ENCODE results near the gene MRAS. TPM values are rescaled to one million over a fixed set of nuclear protein-coding genes. Genes with fewer than 3 reads are reported as not detected.

MRAS gene
- total and polyA plus RNA-seq, 5 experiments from 2014 or later: 0.13 TPM; not detected in 4

DNA sequence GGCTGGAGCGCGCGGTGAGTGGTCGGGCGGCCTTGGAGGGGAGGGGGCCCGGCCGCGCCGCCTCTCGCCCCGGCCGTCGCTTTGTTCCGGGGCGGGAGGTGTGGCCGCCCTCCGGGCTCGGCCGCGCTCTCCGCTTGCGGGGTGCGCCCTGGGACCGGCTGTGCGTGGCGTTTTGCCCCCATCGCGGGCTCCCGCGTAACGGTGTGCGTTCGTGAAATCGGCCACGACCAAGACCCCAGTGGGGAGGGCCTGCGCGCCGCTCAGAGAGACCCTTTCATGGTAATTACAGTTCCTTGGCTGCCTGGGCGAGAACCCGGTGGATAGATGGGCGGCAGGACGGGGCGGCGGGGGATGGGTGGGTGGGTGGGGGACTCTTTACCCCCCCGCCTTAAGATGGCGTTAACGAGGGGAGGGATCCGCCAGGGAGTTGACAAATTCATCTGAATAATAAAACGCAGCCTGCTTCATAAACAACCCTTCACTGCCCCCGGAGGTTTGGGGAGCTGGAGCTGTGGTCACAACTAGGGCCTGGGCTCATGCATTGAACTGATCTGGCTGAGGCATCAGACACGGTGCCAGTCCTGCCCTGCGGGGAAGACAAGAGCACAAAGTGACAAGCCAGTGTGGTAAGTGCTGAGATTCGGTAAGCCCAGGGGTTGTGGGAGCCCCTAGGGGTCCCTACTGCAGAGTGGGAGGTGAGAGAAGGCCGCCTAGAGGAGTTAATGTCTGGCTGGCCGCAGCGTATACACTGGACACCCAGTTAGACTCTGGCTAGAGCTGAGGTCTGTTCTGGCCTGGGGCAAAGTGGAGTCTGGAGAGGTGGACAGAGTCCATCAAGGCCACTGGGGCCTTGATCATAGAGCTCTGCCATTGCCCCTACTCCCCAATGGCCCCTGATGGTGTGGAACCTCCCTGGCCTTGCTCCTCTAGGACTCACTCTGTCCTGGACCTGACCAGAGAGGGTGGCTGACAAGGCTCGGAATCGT lies 668 bp downstream of the MRAS start:
- H3K36me3 Mint-ChIP-seq: peaks cover 0 to 4% (median 0%) of the 10 kb centered on the region in 3 donors

GRCh38 chr3:138349926-138350665 lies 1.7 kb downstream of the MRAS start:
- H3K27ac Mint-ChIP-seq: peak overlapping the region in 1 of 10 donors; percentile 59
- H3K36me3 Mint-ChIP-seq: peaks cover 0 to 4% (median 0%) of the 10 kb centered on the region in 3 donors
- no peak for ATAC-seq
- POLR2A ChIA-PET: interaction anchor here (0.5 kb wide), 1 partner anchor 240 kb away, joined by 3 read pairs; no protein-coding TSS in a partner anchor
- H3K4me3 Mint-ChIP-seq: peak overlapping the region in 3 of 10 donors; percentile 29 to 70 (median 53)
- peaks cover 20 to 40% (median 30%) of the 10 kb centered on the region in 5 donors for H3K27me3 Mint-ChIP-seq
- peak in 1 of 10 donors; percentile 35 for DNase-seq
- H3K9me3 Mint-ChIP-seq: peaks cover 0 to 1% (median 0%) of the 10 kb centered on the region in 9 donors
- H3K4me1 Mint-ChIP-seq: peaks cover 4 to 13% (median 8%) of the 10 kb centered on the region in 4 donors

More for the DNA sequence above, 668 bp downstream of the MRAS start:
- H3K27ac Mint-ChIP-seq: no peak overlapping the region
- peaks cover 4 to 13% (median 8%) of the 10 kb centered on the region in 4 donors for H3K4me1 Mint-ChIP-seq
- peak in 1 of 10 donors; percentile 50 for DNase-seq
- peaks cover 20 to 44% (median 27%) of the 10 kb centered on the region in 5 donors for H3K27me3 Mint-ChIP-seq
- ATAC-seq: peak in 1 of 2 donors; percentile 33
- peak overlapping the region; percentile 33 to 96 (median 68) for H3K4me3 Mint-ChIP-seq
- POLR2A ChIA-PET: interaction anchor here (0.5 kb wide), 1 partner anchor 241 kb away, joined by 3 read pairs; no protein-coding TSS in a partner anchor
- H3K9me3 Mint-ChIP-seq: peaks cover 0 to 1% (median 0%) of the 10 kb centered on the region in 9 donors

- POLR2A ChIA-PET: no interaction called here
- peaks cover 4 to 13% (median 8%) of the 10 kb centered on the region in 4 donors for H3K4me1 Mint-ChIP-seq
Measured at GRCh38 chr3:138351151-138351550, 2.8 kb downstream of the MRAS start.

GRCh38 chr3:138351916-138352550 lies 3.7 kb downstream of the MRAS start:
- peaks cover 4 to 11% (median 7%) of the 10 kb centered on the region in 4 donors for H3K4me1 Mint-ChIP-seq
- H3K36me3 Mint-ChIP-seq: peaks cover 0 to 4% (median 0%) of the 10 kb centered on the region in 3 donors
- DNase-seq: no peak
- no peak overlapping the region for H3K27ac Mint-ChIP-seq
- no peak overlapping the region for H3K4me3 Mint-ChIP-seq
- no peak for ATAC-seq
- peaks cover 9 to 24% (median 13%) of the 10 kb centered on the region in 5 donors for H3K27me3 Mint-ChIP-seq
- H3K9me3 Mint-ChIP-seq: peaks cover 0 to 1% (median 0%) of the 10 kb centered on the region in 9 donors
- POLR2A ChIA-PET: no interaction called here

More at GRCh38 chr3:138351151-138351550, 2.8 kb downstream of the MRAS start:
- Mint-ChIP-seq H3K36me3 (peaks cover 0 to 4% (median 0%) of the 10 kb centered on the region in 3 donors), H3K27ac (peak overlapping the region in 1 of 10 donors; percentile 3), H3K27me3 (peaks cover 14 to 32% (median 22%) of the 10 kb centered on the region in 5 donors), H3K4me3 (peak overlapping the region in 1 of 10 donors; percentile 54), H3K9me3 (peaks cover 0 to 1% (median 0%) of the 10 kb centered on the region in 9 donors)
- DNase-seq (no peak), ATAC-seq (no peak)

- Mint-ChIP-seq H3K9me3 (no peaks in the 10 kb centered on the region), H3K4me3 (no peak overlapping the region), H3K36me3 (no peaks in the 10 kb centered on the region), H3K4me1 (no peaks in the 10 kb centered on the region), H3K27ac (no peak overlapping the region), H3K27me3 (peaks cover 0 to 12% (median 2%) of the 10 kb centered on the region in 5 donors)
- ATAC-seq: no peak
- POLR2A ChIA-PET: no interaction called here
- no peak for DNase-seq
Measured at GRCh38 chr3:138354376-138354775, 6.0 kb downstream of the MRAS start.

GRCh38 chr3:138355071-138355470 lies 6.7 kb downstream of the MRAS start:
- no peak for ATAC-seq
- H3K9me3 Mint-ChIP-seq: no peaks in the 10 kb centered on the region
- no peaks in the 10 kb centered on the region for H3K4me1 Mint-ChIP-seq
- no peak overlapping the region for H3K4me3 Mint-ChIP-seq
- H3K27me3 Mint-ChIP-seq: peaks cover 0 to 9% (median 0%) of the 10 kb centered on the region in 5 donors
- POLR2A ChIA-PET: no interaction called here
- no peak for DNase-seq
- no peak overlapping the region for H3K27ac Mint-ChIP-seq
- no peaks in the 10 kb centered on the region for H3K36me3 Mint-ChIP-seq

- no peaks in the 10 kb centered on the region for H3K36me3 Mint-ChIP-seq
- H3K27ac Mint-ChIP-seq: peak overlapping the region in 1 of 10 donors; percentile 11
- peaks cover 0 to 5% (median 0%) of the 10 kb centered on the region in 5 donors for H3K27me3 Mint-ChIP-seq
Measured at GRCh38 chr3:138356730-138357405, 8.5 kb downstream of the MRAS start.

DNA sequence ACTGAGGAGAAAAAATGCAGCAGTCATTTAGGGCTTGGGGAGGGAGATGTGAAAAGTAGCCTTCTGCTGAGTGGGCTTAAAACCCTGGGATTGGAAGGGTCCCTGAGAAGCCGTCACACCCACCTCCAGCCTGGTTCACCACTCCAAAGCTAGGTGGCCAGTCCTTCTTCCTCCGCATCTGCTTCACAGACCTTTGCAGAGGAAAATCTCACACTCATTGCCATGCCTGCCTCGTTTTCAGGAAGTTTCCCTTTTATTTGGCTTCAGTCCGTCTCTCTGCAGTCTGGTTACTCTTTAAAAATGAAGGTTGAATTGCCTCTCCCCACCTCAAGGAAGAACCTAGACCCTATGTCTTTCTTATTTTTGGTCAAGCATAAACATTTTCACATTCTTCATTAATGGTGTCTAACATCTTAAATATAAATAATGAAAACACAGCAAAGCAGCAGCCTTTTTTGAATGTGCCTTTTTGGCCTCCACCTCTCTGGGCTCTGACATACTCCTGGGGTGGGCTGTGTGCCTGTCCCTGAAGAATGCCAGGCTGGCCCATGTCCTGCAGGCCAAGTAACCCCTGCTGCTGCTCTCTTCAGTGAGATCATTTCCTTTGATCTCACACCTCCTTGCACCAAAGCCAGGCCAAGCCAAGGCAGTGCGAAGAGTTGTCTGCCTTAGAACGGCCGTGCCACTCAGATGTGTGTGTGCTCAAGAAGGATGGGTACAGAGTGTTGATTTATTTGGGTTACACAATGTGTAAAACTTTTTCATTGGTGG lies 11.0 kb downstream of the MRAS start:
- Mint-ChIP-seq H3K4me3 (no peak overlapping the region), H3K4me1 (no peaks in the 10 kb centered on the region), H3K36me3 (no peaks in the 10 kb centered on the region), H3K27me3 (peaks cover 0 to 3% (median 0%) of the 10 kb centered on the region in 5 donors), H3K9me3 (no peaks in the 10 kb centered on the region), H3K27ac (no peak overlapping the region)
- DNase-seq (no peak), ATAC-seq (no peak)
- POLR2A ChIA-PET: no interaction called here

More at GRCh38 chr3:138356730-138357405, 8.5 kb downstream of the MRAS start:
- Mint-ChIP-seq H3K4me3 (no peak overlapping the region), H3K9me3 (no peaks in the 10 kb centered on the region), H3K4me1 (no peaks in the 10 kb centered on the region)
- DNase-seq: no peak
- no peak for ATAC-seq
- POLR2A ChIA-PET: no interaction called here

- Mint-ChIP-seq H3K36me3 (no peaks in the 10 kb centered on the region), H3K27ac (no peak overlapping the region), H3K4me1 (no peaks in the 10 kb centered on the region), H3K9me3 (no peaks in the 10 kb centered on the region), H3K4me3 (no peak overlapping the region), H3K27me3 (peaks cover 0 to 3% (median 0%) of the 10 kb centered on the region in 5 donors)
- no peak for DNase-seq
- ATAC-seq: no peak
- POLR2A ChIA-PET: no interaction called here
Measured at GRCh38 chr3:138359919-138360868, 11.8 kb downstream of the MRAS start.

DNA sequence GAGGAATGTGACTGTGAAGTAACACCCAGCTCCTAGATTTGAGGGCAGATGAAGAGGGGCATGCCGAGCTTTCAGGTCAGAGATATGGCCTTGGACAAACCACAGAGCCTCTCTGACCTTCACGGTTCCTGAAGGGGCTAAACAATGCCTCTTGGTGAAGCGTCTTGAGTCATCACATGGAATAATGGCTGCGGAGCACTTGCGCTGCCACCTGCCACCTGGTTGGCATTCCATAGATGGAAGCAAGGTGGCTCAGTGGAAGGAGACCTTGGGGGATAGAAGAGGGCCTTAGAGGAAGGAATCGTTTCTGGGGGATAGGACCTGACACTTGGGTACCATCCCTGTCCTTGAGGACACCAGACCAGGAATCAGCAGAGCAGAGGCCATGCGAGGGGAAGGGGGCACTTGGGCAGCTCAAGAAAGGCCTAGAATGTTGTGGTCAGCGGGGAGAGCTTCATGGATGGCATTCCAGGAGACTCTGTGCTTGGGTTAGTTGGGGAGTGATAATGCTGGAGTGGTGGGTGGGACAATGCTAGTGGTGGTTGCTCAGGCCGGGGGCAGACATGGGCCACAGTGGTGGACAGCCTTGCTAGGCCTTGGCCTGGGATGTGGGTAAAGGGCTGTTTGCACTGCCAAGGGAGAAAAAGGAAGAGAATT lies 12.6 kb downstream of the MRAS start:
- H3K27ac Mint-ChIP-seq: no peak overlapping the region
- POLR2A ChIA-PET: no interaction called here
- ATAC-seq (no peak), DNase-seq (no peak)
- no peaks in the 10 kb centered on the region for H3K9me3 Mint-ChIP-seq
- H3K4me1 Mint-ChIP-seq: peaks cover 0 to 2% (median 0%) of the 10 kb centered on the region in 4 donors
- peaks cover 0 to 9% (median 0%) of the 10 kb centered on the region in 5 donors for H3K27me3 Mint-ChIP-seq
- no peak overlapping the region for H3K4me3 Mint-ChIP-seq
- no peaks in the 10 kb centered on the region for H3K36me3 Mint-ChIP-seq
